ENCODE results near the gene IQCK. TPM values are rescaled to one million over a fixed set of nuclear protein-coding genes. Genes with fewer than 3 reads are reported as not detected.

Gene IQCK
- total RNA-seq, 2 donors from 2014 or later, result 26.0 to 42.2 TPM

- Histone ChIP-seq H3K4me1 (replicated peaks) (no peaks in the 10 kb centered on the region), H3K27me3 (replicated peaks; ENCODE audit: insufficient read depth) (no peaks in the 10 kb centered on the region), H3K27ac (no peak overlapping the region), H3K36me3 (peaks cover 3 to 5% of the 10 kb centered on the region in 2 donors), H3K9me3 (no peaks in the 10 kb centered on the region), H3K4me3 (no peak overlapping the region)
- intact Hi-C loops (cut with DNase I), result loop anchor here (10.0 kb wide), 1 partner anchor 106 kb away; no protein-coding TSS in a partner anchor
- TF ChIP-seq POLR2A (IDR thresholded peaks at IDR 0.05) (no peak), CTCF (IDR thresholded peaks at IDR 0.05) (no peak), POLR2AphosphoS5 (IDR thresholded peaks at IDR 0.05) (no peak)
- WGBS, result 84% methylated on average over 23 of the region's 23 CpGs
- DNase-seq (ENCODE audit: low spot score), result no peak
These were observed 7.7 kb upstream of the IQCK start for GRCh38 chr16:19710191-19710908.

- no peak overlapping the region for H3K27ac ChIP-seq
- no peaks in the 10 kb centered on the region for H3K4me1 ChIP-seq (replicated peaks)
- H3K4me3 ChIP-seq, result no peak overlapping the region
- DNase-seq (ENCODE audit: low spot score), result no peak
- H3K9me3 ChIP-seq, result no peaks in the 10 kb centered on the region
- H3K36me3 ChIP-seq, result peaks cover 3 to 5% of the 10 kb centered on the region in 2 donors
- TF ChIP-seq POLR2AphosphoS5 (IDR thresholded peaks at IDR 0.05) (no peak), CTCF (IDR thresholded peaks at IDR 0.05) (no peak), POLR2A (IDR thresholded peaks at IDR 0.05) (no peak)
- 84% methylated on average over 10 of the region's 13 CpGs for WGBS
- intact Hi-C loops (cut with DNase I), result loop anchor here (10.0 kb wide), 1 partner anchor 106 kb away; no protein-coding TSS in a partner anchor
- no peaks in the 10 kb centered on the region for H3K27me3 ChIP-seq (replicated peaks; ENCODE audit: insufficient read depth)
These were observed 7.0 kb upstream of the IQCK start for GRCh38 chr16:19710991-19711545.

GRCh38 chr16:19711643-19712042 is 6.4 kb upstream of the IQCK start:
- Histone ChIP-seq H3K36me3 (peaks cover 3 to 5% of the 10 kb centered on the region in 2 donors), H3K27ac (no peak overlapping the region)
- no peak for TF ChIP-seq POLR2AphosphoS5 (IDR thresholded peaks at IDR 0.05)
- TF ChIP-seq POLR2A (IDR thresholded peaks at IDR 0.05), result no peak
- no peak for TF ChIP-seq CTCF (IDR thresholded peaks at IDR 0.05)

GRCh38 chr16:19712418-19713058 is 5.5 kb upstream of the IQCK start:
- H3K27ac ChIP-seq, result no peak overlapping the region
- TF ChIP-seq POLR2A (IDR thresholded peaks at IDR 0.05) (no peak), POLR2AphosphoS5 (IDR thresholded peaks at IDR 0.05) (no peak), CTCF (IDR thresholded peaks at IDR 0.05) (no peak)
- H3K27me3 ChIP-seq (replicated peaks; ENCODE audit: insufficient read depth), result no peaks in the 10 kb centered on the region
- peaks cover 3 to 5% of the 10 kb centered on the region in 2 donors for H3K36me3 ChIP-seq
- 91% methylated on average over 11 of the region's 11 CpGs for WGBS
- DNase-seq (ENCODE audit: low spot score), result no peak
- H3K9me3 ChIP-seq, result no peaks in the 10 kb centered on the region
- intact Hi-C loops (cut with DNase I), result loop anchor here (10.0 kb wide), 1 partner anchor 108 kb away; no protein-coding TSS in a partner anchor
- H3K4me3 ChIP-seq, result no peak overlapping the region
- H3K4me1 ChIP-seq (replicated peaks), result no peaks in the 10 kb centered on the region

More at GRCh38 chr16:19711643-19712042, 6.4 kb upstream of the IQCK start:
- Histone ChIP-seq H3K4me3 (no peak overlapping the region), H3K4me1 (replicated peaks) (no peaks in the 10 kb centered on the region), H3K9me3 (no peaks in the 10 kb centered on the region), H3K27me3 (replicated peaks; ENCODE audit: insufficient read depth) (no peaks in the 10 kb centered on the region)
- intact Hi-C loops (cut with DNase I), result loop anchor here (10.0 kb wide), 1 partner anchor 107 kb away; no protein-coding TSS in a partner anchor
- 94% methylated on average over 12 of the region's 12 CpGs for WGBS
- DNase-seq (ENCODE audit: low spot score), result no peak
